Measurements from ENCODE around the gene TAS2R14.

TAS2R14 gene

GRCh38 chr12:10966314-10966713, 27.3 kb upstream of the TAS2R14 start:
- no peak for TF ChIP-seq RAD21 (IDR thresholded peaks at IDR 0.05; ENCODE audit: low read depth)
- no peak for TF ChIP-seq TCF12 (IDR thresholded peaks at IDR 0.05; ENCODE audit: low read depth)
- TF ChIP-seq USF1 (IDR thresholded peaks at IDR 0.05), result no peak
- no peak for TF ChIP-seq CEBPB (IDR thresholded peaks at IDR 0.05)
- no peak for TF ChIP-seq TEAD4 (IDR thresholded peaks at IDR 0.05)
- no peak for TF ChIP-seq FOXM1 (IDR thresholded peaks at IDR 0.05; ENCODE audit: borderline replicate concordance, low read depth)
- TF ChIP-seq REST (IDR thresholded peaks at IDR 0.05; ENCODE audit: low read depth), result no peak
- TF ChIP-seq EGR1 (IDR thresholded peaks at IDR 0.05), result no peak
- no peak for TF ChIP-seq CREB1 (IDR thresholded peaks at IDR 0.05; ENCODE audit: low read depth)
- TF ChIP-seq TAF1 (IDR thresholded peaks at IDR 0.05; ENCODE audit: low read depth), result no peak
- TF ChIP-seq NFIC (IDR thresholded peaks at IDR 0.05), result no peak
- TF ChIP-seq MAX (IDR thresholded peaks at IDR 0.05), result no peak
- TF ChIP-seq YY1 (IDR thresholded peaks at IDR 0.05; ENCODE audit: low read depth), result no peak
- TF ChIP-seq ZBTB7A (IDR thresholded peaks at IDR 0.05; ENCODE audit: low read depth), result no peak
- no peak for TF ChIP-seq EP300 (IDR thresholded peaks at IDR 0.05; ENCODE audit: borderline replicate concordance)

- no peak for TF ChIP-seq EP300 (IDR thresholded peaks at IDR 0.05; ENCODE audit: borderline replicate concordance)
- no peak for TF ChIP-seq RAD21 (IDR thresholded peaks at IDR 0.05; ENCODE audit: low read depth)
- no peak for TF ChIP-seq FOXM1 (IDR thresholded peaks at IDR 0.05; ENCODE audit: borderline replicate concordance, low read depth)
- no peak for TF ChIP-seq TEAD4 (IDR thresholded peaks at IDR 0.05)
- TF ChIP-seq REST (IDR thresholded peaks at IDR 0.05; ENCODE audit: low read depth), result no peak
- no peak for TF ChIP-seq YY1 (IDR thresholded peaks at IDR 0.05; ENCODE audit: low read depth)
Measured at GRCh38 chr12:10965476-10965875, 26.4 kb upstream of the TAS2R14 start.

GRCh38 chr12:10960211-10960610, 21.1 kb upstream of the TAS2R14 start:
- TF ChIP-seq CREB1 (IDR thresholded peaks at IDR 0.05; ENCODE audit: low read depth) (no peak), REST (IDR thresholded peaks at IDR 0.05; ENCODE audit: low read depth) (no peak), USF1 (IDR thresholded peaks at IDR 0.05) (no peak), TEAD4 (IDR thresholded peaks at IDR 0.05) (no peak), RAD21 (IDR thresholded peaks at IDR 0.05; ENCODE audit: low read depth) (no peak), NFIC (IDR thresholded peaks at IDR 0.05) (no peak), ZBTB7A (IDR thresholded peaks at IDR 0.05; ENCODE audit: low read depth) (no peak), MAX (IDR thresholded peaks at IDR 0.05) (no peak), TCF12 (IDR thresholded peaks at IDR 0.05; ENCODE audit: low read depth) (no peak), TAF1 (IDR thresholded peaks at IDR 0.05; ENCODE audit: low read depth) (no peak), YY1 (IDR thresholded peaks at IDR 0.05; ENCODE audit: low read depth) (no peak), CEBPB (IDR thresholded peaks at IDR 0.05) (no peak)

- no peak for TF ChIP-seq TCF12 (IDR thresholded peaks at IDR 0.05; ENCODE audit: low read depth)
Measured at GRCh38 chr12:10959804-10960203, 20.7 kb upstream of the TAS2R14 start.

GRCh38 chr12:10957741-10958140, 18.7 kb upstream of the TAS2R14 start:
- TF ChIP-seq TCF12 (IDR thresholded peaks at IDR 0.05; ENCODE audit: low read depth) (no peak), REST (IDR thresholded peaks at IDR 0.05; ENCODE audit: low read depth) (no peak), RAD21 (IDR thresholded peaks at IDR 0.05; ENCODE audit: low read depth) (no peak), USF1 (IDR thresholded peaks at IDR 0.05) (no peak), TEAD4 (IDR thresholded peaks at IDR 0.05) (no peak), YY1 (IDR thresholded peaks at IDR 0.05; ENCODE audit: low read depth) (no peak), CREB1 (IDR thresholded peaks at IDR 0.05; ENCODE audit: low read depth) (no peak)
